GM12875 (cell line): ENCODE results near the gene ANKRD9.
A peak's percentile ranks its signal among the peaks of the same experiment; 100 is the strongest.
"Not testable (repeated sequence)": the region's sequence is repeated elsewhere in the genome, so short reads cannot be mapped to it uniquely, and the experiment has no call there.

ENCODE experiments used
- H3K4me3 ChIP-seq: one replicate; pipeline ENCODE4 v1.5.1; 2011; ENCODE audit warnings: low read depth, low read length, control low read depth
- CTCF ChIP-seq: IDR thresholded peaks from 2 replicates; pipeline ENCODE4 v1.5.1; 2011; ENCODE audit warnings: low read depth, mild to moderate bottlenecking, control low read depth, inconsistent platforms, low read length, moderate library complexity, borderline replicate concordance; ENCODE audit not compliant: insufficient read depth

Gene ANKRD9

GRCh38 chr14:102509746-102510615, at the start of gene ANKRD9:
Gene ANKRD9, minus strand, starts transcription at chr14:102509776. Its CDS starts 1,887 bp downstream, at chr14:102507889.
- H3K4me3 ChIP-seq: peak within 1 kb of the TSS; percentile 77
- no peak for TF ChIP-seq CTCF

GRCh38 chr14:102558556-102558955, 49.0 kb upstream of the ANKRD9 start:
- no peak overlapping the region for H3K4me3 ChIP-seq
- TF ChIP-seq CTCF: no peak

GRCh38 chr14:102557434-102558226, 48.1 kb upstream of the ANKRD9 start:
- no peak overlapping the region for H3K4me3 ChIP-seq
- TF ChIP-seq CTCF: no peak

- TF ChIP-seq CTCF: no peak
- H3K4me3 ChIP-seq: peak overlapping the region; percentile 76
Measured at GRCh38 chr14:102556098-102556677, 46.6 kb upstream of the ANKRD9 start.

GRCh38 chr14:102554821-102555819, 45.5 kb upstream of the ANKRD9 start:
- peak overlapping the region; percentile 76 for H3K4me3 ChIP-seq
- no peak for TF ChIP-seq CTCF

- H3K4me3 ChIP-seq: no peak overlapping the region
- no peak for TF ChIP-seq CTCF
Measured at GRCh38 chr14:102551995-102552705, 42.6 kb upstream of the ANKRD9 start.

GRCh38 chr14:102550927-102551401, 41.4 kb upstream of the ANKRD9 start:
- H3K4me3 ChIP-seq: not testable (repeated sequence)
